SH-SY5Y (cell line): ENCODE results near the gene DTX3L.

Experiments used
- GATA2 ChIP-seq: IDR thresholded peaks from 2 replicates; pipeline ENCODE4 v1.6.1; 2011; ENCODE audit warnings: mild to moderate bottlenecking, low read depth, low read length
- GATA3 ChIP-seq: IDR thresholded peaks from 2 replicates; pipeline ENCODE4 v1.6.1; 2011; ENCODE audit warnings: low read depth, mild to moderate bottlenecking, low read length, moderate library complexity

GRCh38 chr3:122533931-122534334 is 30.2 kb upstream of the DTX3L start:
- TF ChIP-seq GATA3 (no peak), GATA2 (no peak)
